ENCODE data around the gene CD8B.

Gene CD8B

DNA sequence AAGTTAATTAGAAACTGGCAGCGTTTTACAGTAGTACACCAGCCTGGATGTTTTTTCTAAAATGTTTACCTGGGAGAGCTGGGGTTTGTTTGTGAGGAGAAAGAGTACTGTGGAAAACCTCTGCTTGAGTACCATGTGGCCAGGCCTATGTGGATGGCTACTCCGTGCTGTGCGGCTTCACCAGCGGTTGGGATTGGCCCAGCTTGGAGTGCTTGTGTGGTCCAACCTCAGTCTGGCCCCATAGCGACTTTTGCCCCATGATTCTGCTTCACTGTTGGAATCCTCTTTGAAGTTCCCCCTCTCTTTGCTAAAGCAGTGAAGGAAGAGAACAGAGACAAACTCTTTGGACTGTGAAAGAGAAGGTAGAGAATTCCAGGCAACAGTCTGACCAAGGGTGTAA, 86.8 kb downstream of the CD8B start:
- DNase-seq (ENCODE audit: low read depth in 2 of 2): no peak

GRCh38 chr2:86772611-86773010, 89.1 kb downstream of the CD8B start:
- no peak for DNase-seq (ENCODE audit: low read depth in 2 of 2)

GRCh38 chr2:86770816-86771301, 90.8 kb downstream of the CD8B start:
- no peak for DNase-seq (ENCODE audit: low read depth in 2 of 2)

DNA sequence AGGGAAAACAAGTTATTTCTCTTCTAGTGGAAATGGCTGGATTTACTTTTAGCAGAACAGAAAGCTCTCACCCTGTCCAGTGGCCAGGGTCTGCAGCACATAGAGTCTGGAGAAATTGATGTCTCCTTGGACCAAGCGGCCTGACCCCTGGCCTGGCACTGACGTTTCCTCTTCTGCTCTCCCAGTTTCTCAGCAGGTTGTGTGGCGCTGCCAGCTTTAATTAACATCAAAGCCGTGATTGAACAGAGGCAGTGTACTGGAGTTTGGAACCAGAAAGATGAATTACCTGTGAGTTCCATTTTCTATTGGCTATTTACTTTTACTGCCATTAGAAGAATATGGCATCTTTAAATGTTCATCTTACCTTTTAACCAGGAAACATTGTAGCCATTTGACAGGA, 91.8 kb downstream of the CD8B start:
- no peak for DNase-seq (ENCODE audit: low read depth in 2 of 2)

DNA sequence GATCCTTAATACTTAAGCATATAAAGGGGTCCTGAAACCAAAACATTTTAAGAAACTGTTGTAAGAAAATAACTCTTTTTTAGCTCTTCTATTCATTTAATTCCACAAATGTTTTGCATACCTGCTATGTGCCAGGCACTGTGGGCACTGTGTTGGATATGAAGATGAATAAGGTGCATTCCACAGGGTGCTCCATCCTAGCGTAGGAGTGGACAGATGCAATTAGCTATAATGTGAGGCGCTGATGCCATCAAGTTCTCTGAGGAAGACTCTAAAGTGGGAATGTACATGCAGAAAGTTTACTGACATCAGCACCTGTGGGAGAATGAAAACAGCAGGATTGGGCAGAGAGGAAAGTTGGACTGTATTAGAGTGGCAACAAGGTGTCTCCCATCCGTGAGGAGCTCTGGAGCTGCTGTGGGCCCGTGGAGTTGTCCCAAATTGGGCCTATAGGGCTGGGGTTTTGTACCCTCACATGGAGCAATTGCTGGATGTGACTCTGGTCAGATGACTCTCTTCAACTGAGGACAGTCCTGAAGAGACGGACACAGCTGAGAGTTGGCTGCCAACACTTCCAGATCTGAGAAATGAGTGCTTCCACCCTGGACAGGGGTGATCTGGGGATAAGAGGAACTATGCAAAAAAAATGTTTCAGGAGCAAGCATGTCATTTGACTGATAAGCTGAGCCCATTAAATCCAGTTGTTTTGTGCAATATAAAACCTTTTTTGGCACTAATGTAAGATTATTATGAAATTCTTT, 93.3 kb downstream of the CD8B start:
- no peak for DNase-seq (ENCODE audit: low read depth in 2 of 2)

Data from stimulated activated CD4-positive, alpha-beta T cell treated with anti-CD3 and anti-CD28 coated beads, Interleukin-1b, Interleukin-23, amount 100 ng/mL, for 1 hour (primary cell).